Neural cell (in vitro differentiated cells): ENCODE measurements around the gene DNAJB6.

ENCODE experiments used
- EP300 ChIP-seq: fragments of 450-650 bp; conservative IDR thresholded peaks from 2 replicates; pipeline ENCODE4 v1.6.1; 2014; ENCODE audit warnings: antibody characterized with exemption, mild to moderate bottlenecking, moderate library complexity; ENCODE audit not compliant: poor library complexity, severe bottlenecking
- EZH2 ChIP-seq: fragments of 200-600, 300-800 bp; shearing (Covaris generic), sonication (generic); IDR thresholded peaks from 2 replicates; pipeline ENCODE4 v1.6.1; 2014; ENCODE audit warnings: antibody characterized with exemption, low read length, borderline replicate concordance, mild to moderate bottlenecking; ENCODE audit not compliant: insufficient read depth, poor library complexity, severe bottlenecking
- POLR2AphosphoS5 ChIP-seq: IDR thresholded peaks from 2 replicates; pipeline ENCODE4 v1.6.1; 2012
- TF ChIP-seq, protein P1 (sequence below): fragments of 450-650 bp; IDR thresholded peaks from 2 replicates; pipeline ENCODE4 v1.5.1; 2014; ENCODE audit warnings: antibody characterized with exemption, mild to moderate bottlenecking, moderate library complexity; ENCODE audit not compliant: poor library complexity, severe bottlenecking

DNA sequence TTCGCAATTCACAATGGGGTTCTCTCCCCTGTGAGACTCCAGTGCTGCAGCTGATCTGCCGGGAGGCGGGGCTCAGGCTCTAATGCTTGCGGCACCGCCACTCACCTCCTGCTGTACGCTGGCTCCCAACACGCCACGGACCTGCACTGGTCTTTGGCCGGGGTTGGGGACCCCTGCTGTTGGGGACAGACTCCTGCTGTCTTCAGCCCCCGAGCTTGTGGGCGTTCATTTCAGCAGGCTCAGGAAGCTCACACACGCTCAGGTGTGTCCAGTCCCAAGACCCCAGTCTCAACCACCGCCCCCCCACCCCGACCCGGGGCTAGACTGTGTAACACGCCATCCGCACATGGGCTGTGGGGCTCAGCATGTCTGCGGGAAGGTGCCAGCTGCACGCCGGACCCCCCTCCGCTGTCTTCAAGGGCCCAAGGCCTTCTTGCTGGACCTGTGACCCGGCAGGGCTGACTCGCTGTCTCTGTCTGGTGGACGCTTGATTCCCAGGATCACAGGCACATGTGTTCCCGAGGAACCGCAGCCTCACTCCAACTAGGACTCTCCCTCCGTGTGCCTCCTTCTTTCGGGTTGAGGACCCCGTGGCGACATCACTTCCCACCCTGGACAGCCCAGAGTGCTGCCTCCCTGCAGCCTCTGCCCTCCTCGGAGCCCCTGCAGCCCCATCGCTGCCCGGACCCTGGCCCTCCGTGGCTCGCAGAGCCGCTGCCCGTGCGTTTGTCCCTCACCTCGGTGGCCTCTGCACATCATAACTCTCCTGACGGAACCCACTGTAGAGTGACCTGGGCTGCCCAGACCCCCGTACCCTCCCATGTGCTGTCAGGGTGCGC lies 106.4 kb downstream of the DNAJB6 start:
- no peak for TF ChIP-seq EP300
- no peak for TF ChIP-seq EZH2
- TF ChIP-seq POLR2AphosphoS5 = no peak
- TF ChIP-seq, protein P1, sequence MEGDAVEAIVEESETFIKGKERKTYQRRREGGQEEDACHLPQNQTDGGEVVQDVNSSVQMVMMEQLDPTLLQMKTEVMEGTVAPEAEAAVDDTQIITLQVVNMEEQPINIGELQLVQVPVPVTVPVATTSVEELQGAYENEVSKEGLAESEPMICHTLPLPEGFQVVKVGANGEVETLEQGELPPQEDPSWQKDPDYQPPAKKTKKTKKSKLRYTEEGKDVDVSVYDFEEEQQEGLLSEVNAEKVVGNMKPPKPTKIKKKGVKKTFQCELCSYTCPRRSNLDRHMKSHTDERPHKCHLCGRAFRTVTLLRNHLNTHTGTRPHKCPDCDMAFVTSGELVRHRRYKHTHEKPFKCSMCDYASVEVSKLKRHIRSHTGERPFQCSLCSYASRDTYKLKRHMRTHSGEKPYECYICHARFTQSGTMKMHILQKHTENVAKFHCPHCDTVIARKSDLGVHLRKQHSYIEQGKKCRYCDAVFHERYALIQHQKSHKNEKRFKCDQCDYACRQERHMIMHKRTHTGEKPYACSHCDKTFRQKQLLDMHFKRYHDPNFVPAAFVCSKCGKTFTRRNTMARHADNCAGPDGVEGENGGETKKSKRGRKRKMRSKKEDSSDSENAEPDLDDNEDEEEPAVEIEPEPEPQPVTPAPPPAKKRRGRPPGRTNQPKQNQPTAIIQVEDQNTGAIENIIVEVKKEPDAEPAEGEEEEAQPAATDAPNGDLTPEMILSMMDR = no peak
